PFSK-1 (cell line): ENCODE results near the gene HOXD12.

Experiments
- FOXP2 ChIP-seq: optimal IDR thresholded peaks from 2 replicates; pipeline ENCODE3; 2011; ENCODE audit warnings: borderline replicate concordance, control low read depth, inconsistent platforms; ENCODE audit not compliant: insufficient read depth; ENCODE audit errors: extremely low read length, extremely low read depth
- POLR2AphosphoS5 ChIP-seq: IDR thresholded peaks from 2 replicates; pipeline ENCODE4 v1.6.1; 2012; ENCODE audit warnings: low read depth, mild to moderate bottlenecking, control low read depth, low read length, moderate library complexity
- SIN3A ChIP-seq: IDR thresholded peaks from 2 replicates; pipeline ENCODE4 v1.6.1; 2012; ENCODE audit warnings: mild to moderate bottlenecking, low read length, moderate library complexity, borderline replicate concordance; ENCODE audit not compliant: insufficient read depth
- TAF1 ChIP-seq: IDR thresholded peaks from 2 replicates; pipeline ENCODE4 v1.6.1; 2012; ENCODE audit warnings: low read length, control low read depth, borderline replicate concordance; ENCODE audit not compliant: insufficient read depth
- TF ChIP-seq, protein P1 (sequence below), 2 experiments: IDR thresholded peaks; 2 replicates each; pipeline versions ENCODE4 v1.6.1 to v1.8.0; 2011 to 2012; ENCODE audit warnings: low read depth in 2 of 2, low read length in 2 of 2, control low read depth in 1 of 2, inconsistent platforms in 1 of 2, mild to moderate bottlenecking in 1 of 2, moderate library complexity in 1 of 2; ENCODE audit not compliant: insufficient read depth in 1 of 2

DNA sequence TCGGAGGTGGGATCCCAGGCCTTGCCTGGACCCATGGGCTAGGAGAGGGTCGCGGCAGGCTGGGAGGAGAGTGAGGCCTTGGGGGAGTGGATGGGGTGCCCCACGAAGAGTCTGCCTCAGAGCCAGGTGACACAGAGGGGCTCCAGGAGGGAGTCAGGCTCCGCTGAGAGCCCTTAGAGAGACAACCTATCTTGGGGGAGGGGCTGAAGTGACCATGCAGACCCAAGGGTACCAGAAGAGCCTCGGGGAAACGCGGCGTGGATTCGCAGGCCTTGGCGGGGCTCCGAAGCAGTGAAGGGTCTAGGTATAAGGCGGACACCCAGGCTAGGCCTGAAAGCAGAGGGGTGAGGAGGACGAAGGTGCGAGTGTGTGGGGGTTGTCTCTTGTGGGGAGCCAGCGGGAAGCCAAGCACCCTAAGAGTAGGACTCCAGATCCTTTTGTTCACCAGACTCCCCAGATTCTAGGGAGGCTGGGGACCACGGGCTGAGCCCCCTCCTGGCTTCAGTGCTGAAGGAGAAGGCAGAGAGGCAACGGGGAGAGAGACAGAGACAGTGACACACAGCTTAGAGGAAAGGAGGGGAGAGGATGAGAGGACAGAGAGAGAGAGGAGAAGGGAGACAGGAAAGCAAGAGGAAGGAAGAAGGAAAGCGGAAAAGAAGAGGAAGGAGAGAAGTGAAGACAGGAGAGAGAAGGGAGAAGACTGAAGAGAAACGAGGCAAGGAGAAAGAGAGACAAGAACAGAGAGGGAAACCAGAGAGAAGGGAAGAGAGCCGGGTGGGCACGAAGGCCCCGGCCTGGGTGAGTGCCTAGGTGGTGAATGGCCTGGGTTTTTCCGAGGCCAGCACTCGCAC, 6.4 kb downstream of the HOXD12 start:
- no peak for TF ChIP-seq POLR2AphosphoS5
- TF ChIP-seq, protein P1, sequence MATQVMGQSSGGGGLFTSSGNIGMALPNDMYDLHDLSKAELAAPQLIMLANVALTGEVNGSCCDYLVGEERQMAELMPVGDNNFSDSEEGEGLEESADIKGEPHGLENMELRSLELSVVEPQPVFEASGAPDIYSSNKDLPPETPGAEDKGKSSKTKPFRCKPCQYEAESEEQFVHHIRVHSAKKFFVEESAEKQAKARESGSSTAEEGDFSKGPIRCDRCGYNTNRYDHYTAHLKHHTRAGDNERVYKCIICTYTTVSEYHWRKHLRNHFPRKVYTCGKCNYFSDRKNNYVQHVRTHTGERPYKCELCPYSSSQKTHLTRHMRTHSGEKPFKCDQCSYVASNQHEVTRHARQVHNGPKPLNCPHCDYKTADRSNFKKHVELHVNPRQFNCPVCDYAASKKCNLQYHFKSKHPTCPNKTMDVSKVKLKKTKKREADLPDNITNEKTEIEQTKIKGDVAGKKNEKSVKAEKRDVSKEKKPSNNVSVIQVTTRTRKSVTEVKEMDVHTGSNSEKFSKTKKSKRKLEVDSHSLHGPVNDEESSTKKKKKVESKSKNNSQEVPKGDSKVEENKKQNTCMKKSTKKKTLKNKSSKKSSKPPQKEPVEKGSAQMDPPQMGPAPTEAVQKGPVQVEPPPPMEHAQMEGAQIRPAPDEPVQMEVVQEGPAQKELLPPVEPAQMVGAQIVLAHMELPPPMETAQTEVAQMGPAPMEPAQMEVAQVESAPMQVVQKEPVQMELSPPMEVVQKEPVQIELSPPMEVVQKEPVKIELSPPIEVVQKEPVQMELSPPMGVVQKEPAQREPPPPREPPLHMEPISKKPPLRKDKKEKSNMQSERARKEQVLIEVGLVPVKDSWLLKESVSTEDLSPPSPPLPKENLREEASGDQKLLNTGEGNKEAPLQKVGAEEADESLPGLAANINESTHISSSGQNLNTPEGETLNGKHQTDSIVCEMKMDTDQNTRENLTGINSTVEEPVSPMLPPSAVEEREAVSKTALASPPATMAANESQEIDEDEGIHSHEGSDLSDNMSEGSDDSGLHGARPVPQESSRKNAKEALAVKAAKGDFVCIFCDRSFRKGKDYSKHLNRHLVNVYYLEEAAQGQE (IDR thresholded peaks at IDR 0.05; ENCODE audit: insufficient read depth in 1 of 2, low read depth in 2 of 2, low read length in 2 of 2): no peak
- TF ChIP-seq TAF1: no peak
- TF ChIP-seq SIN3A: no peak
- TF ChIP-seq FOXP2: no peak
